ENCODE measurements around the gene ATP6V1A.

DNA sequence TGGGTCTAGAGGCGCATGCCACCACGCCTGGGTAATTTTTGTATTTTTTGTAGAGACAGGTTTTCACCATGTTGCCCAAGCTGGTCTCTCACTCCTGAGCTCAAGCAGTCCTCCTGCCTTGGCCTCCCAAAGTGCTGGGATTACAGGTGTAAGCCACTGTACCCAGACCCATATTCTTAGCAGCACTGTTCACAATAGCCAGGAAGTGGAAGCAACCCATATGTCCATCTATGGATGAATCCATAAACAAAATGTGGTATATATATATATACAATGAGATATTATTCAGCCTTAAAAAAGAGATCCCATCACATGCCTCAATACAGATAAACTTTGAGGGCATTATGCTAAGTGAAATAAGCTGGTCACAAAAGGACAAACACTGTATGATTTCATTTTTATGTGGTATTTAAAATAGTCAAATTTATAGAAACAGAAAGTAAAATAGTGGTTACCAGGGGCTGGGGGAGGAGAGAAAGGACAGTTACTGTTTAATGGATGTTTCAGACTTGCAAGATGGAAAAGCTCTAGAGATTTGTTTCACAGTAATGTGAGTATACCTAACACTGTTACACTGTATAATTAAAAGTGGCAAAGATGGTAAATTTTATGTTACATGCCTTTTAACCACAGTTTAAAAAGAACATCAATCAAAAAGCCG is 56.1 kb downstream of the ATP6V1A start:
- TF ChIP-seq, protein P1, sequence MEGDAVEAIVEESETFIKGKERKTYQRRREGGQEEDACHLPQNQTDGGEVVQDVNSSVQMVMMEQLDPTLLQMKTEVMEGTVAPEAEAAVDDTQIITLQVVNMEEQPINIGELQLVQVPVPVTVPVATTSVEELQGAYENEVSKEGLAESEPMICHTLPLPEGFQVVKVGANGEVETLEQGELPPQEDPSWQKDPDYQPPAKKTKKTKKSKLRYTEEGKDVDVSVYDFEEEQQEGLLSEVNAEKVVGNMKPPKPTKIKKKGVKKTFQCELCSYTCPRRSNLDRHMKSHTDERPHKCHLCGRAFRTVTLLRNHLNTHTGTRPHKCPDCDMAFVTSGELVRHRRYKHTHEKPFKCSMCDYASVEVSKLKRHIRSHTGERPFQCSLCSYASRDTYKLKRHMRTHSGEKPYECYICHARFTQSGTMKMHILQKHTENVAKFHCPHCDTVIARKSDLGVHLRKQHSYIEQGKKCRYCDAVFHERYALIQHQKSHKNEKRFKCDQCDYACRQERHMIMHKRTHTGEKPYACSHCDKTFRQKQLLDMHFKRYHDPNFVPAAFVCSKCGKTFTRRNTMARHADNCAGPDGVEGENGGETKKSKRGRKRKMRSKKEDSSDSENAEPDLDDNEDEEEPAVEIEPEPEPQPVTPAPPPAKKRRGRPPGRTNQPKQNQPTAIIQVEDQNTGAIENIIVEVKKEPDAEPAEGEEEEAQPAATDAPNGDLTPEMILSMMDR (IDR thresholded peaks at IDR 0.05 in 8 of 11, conservative IDR thresholded peaks at IDR 0.05 in 3 of 11): no peak
- no peak for TF ChIP-seq POLR2A (IDR thresholded peaks at IDR 0.05)

All from spleen (tissue), 7 donors.